ENCODE results near the gene IFNA2.
"Not testable (repeated sequence)": the region's sequence is repeated elsewhere in the genome, so short reads cannot be mapped to it uniquely, and the experiment has no call there.

Gene IFNA2

DNA sequence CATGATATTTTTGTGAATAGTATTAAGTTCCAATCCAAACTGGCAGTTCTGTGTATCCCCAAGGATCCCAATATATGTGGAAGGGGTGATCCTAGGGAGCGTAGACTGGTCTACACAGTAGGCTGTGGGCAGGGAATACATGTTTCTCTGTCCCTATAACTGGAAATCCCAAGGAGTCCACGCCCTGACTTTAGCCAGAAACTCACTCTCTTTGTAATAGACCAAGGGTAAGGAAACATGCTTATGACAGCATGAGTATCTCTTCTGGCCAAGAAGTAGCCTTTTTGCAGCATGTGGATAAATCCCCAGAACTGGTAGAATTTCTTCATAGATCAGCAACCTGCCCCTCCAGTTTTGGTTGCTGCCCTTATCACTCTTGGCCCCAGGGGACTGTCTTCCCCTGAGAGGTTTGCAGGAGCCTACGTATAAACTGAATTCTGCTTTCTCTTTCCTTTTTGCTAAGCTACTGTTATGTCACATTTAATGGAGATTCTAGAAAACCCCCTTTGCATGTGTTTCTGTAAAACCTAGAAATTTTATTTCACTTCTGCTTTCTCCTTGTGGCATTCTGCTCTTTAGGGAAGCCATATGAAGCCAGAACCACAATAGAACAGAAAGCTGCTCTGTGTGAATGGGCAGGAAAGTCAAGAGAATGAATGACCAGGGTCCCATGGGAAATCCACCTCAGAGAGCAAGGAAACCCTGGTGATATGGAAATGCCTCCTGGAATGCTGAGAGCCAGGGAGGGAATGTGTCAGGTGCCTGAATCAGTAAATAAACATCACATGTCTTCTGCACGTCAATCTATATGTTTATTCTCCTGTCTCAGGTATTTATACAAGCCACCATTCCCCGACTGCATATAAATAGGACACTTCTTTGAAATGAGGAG is 3.5 kb downstream of the IFNA2 start:
- DNase-seq (ENCODE audit: low spot score), result no peak

DNA sequence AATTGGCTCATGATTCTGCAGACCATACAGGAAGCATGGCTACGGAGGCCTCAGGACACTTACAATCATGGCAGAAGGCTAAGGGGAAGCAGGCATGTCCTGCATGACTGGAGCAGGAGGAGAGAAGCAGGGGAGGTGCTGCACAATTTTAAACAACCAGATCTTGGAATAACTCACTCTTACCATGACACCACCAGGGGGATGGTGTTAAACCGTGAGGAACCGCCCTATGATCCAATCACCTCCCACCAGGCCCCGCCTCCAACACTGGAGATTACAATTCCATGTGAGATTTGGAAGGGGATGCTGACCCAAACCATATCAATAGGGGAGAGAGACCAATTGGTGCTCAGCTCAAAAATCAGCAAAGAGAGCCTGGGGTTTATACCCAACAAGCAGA is 13.7 kb downstream of the IFNA2 start:
- not testable (repeated sequence) for DNase-seq (ENCODE audit: low spot score)

DNA sequence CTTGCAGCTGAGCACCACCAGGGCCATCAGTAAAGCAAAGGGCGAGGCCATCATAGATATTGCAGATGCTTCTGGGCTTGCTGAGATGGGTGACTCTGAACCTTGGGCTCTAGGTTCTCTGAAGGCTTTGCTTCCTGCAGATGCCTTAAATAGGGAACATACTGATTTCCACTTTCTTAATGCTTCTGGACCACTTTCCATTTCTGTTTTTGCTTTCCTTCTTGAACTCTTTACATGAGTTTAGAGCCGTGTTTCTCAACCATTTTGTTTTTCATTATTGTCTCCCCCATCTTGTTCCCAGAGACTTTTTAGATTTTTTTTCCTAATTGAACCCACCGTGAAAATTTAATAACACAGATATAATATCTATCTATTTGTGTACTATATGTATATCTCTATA is 17.2 kb downstream of the IFNA2 start, which contains the start of gene IFNA13:
Gene IFNA13 (minus strand): TSS at position 101 of the 400 bp plus-strand sequence. CDS start 47 bp downstream, at position 54.
- no peak for DNase-seq (ENCODE audit: low spot score)

DNA sequence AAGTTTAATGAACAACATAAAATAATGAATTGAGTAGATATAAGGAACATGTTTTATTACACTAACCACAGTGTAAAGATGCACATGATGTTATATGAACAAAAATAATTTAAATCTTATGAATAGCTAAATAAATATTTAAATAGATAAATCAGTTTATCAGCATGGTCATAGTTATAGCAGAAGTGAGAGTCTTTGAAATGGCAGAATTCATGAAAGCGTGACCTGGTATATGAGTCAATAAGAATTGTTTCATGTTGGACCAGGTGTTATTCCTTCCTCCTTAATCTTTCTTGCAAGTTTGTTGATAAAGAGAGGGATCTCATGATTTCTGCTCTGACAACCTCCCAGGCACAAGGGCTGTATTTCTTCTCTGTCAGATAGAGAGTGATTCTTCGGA is 18.0 kb downstream of the IFNA2 start:
- not testable (repeated sequence) for DNase-seq (ENCODE audit: low spot score)

DNA sequence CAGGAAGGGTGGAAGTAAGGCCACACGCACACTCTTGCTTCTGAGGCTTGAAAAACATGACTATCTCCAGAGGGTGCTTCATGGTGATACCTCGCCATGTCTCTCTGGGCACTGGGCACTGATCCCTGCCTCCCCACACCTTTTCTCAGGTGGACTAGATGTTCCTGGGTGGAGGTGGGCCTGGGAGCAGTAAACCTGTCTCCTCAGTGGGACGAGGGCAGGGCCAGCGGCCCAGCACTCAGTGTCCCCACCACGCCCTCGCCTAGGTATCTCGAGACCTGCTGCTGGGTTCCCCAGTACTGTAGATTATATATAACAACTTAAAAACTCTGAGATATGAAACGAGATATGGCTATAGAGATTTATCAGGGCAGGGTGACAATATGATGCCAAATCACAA is 22.9 kb downstream of the IFNA2 start:
- no peak for DNase-seq (ENCODE audit: low spot score)

DNA sequence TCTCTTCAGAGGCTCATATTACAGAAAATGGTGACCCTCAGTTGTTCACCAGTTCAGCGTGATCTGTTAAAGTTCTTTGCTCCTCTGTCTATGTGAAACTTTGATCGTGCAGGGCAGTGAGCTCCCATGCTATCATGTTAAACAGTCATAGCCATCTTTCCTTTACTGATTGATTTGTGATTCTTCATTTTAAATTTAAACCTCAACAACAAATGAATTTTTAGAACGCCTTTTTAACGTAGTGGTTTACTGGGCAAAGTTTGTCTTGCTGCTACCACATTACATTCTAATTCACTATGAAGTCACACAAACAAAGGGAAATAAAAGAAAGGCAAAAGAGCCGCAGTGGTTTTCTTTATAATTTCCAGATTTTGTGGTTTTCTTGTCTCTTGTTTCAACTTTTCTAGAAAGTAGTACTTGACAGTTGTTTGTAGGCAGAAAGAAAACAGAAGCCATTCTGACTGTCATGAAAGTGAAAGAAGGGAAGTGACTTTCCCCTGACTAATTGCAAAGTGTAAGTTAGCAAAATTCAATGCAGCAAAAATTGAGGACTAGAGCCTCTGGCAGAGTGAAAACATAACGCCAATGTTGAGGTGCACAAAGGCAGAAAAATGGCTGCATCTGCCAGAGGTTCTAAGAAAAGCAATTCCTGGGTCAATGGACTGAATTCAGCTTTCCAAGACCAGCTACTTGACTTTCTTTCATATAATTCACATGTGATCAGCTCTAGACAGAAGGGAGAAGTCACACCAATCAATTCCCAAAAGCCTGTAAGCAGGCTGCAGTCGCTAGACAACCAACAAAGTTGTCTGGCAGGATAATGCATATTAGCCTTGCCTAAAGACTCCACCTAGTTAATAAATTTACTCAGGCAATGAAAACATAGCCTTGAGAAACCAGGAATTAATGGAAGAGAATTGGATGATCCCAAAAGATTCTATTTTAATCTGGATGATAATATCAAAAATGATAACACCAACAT is 27.4 kb downstream of the IFNA2 start:
- DNase-seq (ENCODE audit: low spot score), result no peak

DNA sequence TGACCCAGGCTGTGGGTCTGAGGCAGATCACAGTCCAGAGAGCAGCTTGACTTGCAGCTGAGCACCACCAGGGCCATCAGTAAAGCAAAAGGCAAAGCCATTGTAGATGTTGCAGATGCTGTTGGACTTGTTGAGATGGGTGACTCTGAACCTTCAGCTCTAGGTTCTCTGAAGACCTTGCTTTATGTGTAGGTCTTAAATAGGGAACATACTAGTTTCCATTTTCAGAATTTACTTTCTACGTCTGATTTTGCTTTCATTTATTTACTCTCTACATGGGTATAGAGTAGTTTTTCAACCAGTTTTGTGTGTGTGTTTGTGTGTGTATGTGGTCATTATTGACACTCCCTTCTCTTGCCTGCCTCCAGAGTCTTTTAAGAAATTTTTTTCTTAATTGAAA is 34.4 kb downstream of the IFNA2 start, which contains the start of gene IFNA6:
Gene IFNA6 (minus strand): TSS at position 101 of the 400 bp plus-strand sequence. CDS start 0 bp downstream, at position 101.
- DNase-seq (ENCODE audit: low spot score), result no peak

DNA sequence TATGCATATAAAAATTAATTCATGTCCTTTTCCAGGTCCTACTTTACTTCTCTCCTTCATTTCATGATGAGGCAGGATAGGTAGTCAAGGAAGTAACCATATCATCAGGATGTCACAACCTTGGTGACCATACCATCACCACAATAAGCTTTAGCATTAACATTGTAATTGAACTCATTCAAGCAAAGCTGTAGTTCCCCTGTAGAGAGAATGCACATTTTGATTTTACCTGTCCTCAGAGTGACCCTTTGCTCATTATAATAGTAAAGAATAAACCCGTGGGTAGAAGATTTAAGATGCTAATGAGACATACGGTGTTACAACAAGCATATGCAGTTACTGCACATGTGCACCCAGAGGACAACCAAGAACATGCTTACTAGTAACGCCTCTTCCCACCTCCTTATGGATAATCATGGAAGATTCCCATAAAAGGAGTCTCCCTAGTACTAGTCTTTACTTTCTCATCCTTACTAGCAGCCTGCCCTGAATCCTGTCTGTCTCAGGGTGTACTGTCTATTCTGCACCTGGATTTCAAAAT is 36.7 kb downstream of the IFNA2 start:
- no peak for DNase-seq (ENCODE audit: low spot score)

DNA sequence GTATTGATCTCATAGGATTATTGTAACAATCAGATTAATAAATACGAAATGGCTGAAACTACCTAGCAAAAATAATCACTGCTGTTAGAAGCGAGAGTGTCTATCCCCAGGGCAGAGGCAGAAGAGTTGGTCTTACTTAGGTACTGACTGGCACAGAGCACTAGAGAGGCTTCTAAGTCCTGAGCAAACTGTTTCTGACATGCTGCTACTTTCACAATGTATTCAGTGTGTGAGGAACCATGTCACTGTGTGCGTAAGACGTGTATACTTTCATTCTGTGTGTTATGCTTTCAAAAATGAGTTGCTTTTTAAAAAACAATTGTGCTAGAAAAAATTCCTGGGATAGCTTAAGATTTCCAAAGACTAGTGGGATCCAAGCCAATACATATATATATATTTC is 44.5 kb downstream of the IFNA2 start:
- no peak for DNase-seq (ENCODE audit: low spot score)

DNA sequence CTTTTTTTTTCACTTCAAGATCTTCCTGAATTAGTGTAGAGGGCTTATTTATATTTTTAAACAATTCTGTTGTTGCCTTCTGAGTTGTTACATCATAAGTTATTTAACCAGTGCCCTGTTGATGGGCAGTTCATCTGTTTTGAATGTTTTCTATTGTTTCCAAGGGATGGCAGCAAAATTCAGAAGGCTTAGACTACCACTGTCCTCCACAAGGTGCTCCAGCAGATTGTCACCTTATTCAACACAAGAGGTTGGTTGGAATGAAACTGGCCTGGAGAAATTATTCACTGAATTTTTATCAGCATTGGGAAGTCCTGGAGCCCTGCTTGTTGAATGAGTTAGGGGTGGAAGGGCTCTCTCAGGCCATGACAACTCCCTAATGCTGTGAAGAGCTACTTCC is 48.7 kb downstream of the IFNA2 start:
- DNase-seq (ENCODE audit: low spot score), result no peak

DNA sequence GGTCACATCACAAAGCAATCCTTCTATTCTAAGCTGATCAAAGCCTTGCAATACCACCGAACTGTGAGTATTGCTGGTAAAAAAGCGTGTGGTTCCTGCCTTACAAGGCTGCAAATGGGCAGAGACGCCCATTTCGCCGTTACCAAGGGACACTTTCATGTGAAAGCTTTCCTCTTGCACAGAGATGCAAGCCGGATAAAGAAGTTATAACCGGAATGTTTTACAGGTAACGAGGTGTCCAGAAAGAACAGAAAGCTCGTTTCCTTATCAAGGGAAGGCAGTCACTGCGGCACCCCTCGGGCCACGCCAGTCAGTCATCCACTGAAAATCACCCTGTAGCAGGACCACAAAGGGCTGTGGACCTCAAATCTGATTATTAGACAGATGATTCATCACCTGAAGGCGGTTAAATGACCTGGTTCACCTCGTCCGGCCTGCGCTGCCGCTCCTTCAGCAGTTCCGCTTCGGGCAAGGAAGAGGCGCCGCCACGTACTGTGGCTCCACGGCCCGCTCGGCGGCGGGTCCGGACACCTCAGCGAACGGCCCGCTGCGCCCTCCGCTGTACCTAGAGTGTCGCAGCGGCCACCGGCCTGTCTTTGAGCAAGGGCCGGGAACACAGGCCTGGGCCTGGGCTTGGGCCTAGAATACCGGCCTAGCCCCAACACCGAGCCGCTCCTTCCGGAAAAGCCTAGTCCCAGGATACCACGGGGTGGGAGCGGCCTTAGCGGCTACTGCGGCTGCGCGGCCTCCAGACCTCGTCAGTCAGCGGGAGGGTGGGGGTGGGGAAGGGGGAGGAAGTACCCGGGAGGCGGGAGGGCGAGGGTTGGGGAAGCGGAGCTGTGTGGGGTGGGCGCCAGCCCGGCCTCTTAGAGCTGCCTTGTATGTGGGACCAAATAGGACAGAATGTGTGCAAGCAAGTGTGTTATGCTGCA is 50.2 kb downstream of the IFNA2 start, which contains the start of gene KLHL9:
Gene KLHL9 (minus strand): TSS at position 704 of the 932 bp plus-strand sequence. CDS start 545 bp downstream, at position 159.
- peak; percentile 87 for DNase-seq (ENCODE audit: low spot score)

Data from HuH-7 (cell line).